Coronary artery (tissue), 2 donors: Measurements from ENCODE around the gene TENT4B.

ENCODE experiments used
- DNase-seq: peaks from one replicate; pipeline ENCODE4 v3.0.0-alpha.2; 2017; ENCODE audit warnings: low spot score
- H3K27ac ChIP-seq, 2 donors: fragments of 200-600 bp; sonication (generic); one replicate each; pipeline ENCODE4 v1.5.1; 2016 to 2019
- H3K4me3 ChIP-seq: fragments of 200-600 bp; sonication (generic); 2 replicates; pipeline ENCODE4 v1.5.1; 2016; ENCODE audit warnings: mild to moderate bottlenecking, moderate library complexity
- TF ChIP-seq, protein P1 (sequence below): fragments of 200-600 bp; sonication (generic); IDR thresholded peaks from one replicate; pipeline ENCODE4 v1.5.1; 2019; ENCODE audit warnings: antibody characterized with exemption

TENT4B gene

DNA sequence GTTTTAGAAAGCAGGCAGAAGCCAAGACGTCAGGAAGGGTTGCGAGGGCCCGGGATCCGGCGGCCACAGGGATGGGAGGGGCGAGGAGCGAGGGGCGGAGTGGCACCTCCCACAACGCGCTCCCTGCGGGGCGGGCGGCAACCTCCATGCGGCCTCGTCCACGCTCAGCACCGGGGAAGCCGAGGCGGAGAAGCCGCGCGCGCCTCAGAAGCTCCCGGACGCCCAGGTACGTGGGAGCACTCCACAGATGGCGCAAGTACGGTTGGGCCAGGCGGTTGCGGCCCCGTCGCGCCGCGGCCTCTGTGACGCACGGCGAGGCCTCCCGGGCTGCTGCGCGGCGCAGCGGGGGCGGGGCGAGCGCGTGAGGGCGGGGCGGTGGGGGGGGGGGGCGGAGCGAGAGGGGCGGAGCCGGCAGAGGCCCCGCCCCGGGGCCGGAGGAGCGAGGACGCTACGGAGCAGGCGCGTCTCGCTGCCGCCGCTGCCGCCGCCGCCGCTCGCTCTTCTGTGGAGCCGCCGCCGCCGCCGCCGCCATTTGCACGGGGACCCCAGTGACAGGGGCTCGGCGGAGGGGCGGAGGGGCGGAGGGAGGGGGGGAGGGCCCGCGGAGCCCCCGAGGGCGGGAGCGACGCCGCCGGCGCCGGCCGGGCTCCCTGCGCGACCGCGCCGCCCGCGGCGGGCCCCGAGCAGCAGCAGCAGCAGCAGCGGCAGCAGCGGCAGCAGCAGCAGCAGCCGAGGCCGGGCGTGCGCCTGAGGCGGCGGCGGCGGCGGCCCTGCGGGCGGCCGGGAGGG, at the start of gene TENT4B:
Gene TENT4B (plus strand): TSS at position 500 of the 789 bp plus-strand sequence. CDS start 316 bp downstream, outside the sequence.
- Histone ChIP-seq H3K4me3 (peak within 1 kb of the TSS; percentile 99), H3K27ac (peak within 1 kb of the TSS; percentile 91 to 99)
- TF ChIP-seq, protein P1, sequence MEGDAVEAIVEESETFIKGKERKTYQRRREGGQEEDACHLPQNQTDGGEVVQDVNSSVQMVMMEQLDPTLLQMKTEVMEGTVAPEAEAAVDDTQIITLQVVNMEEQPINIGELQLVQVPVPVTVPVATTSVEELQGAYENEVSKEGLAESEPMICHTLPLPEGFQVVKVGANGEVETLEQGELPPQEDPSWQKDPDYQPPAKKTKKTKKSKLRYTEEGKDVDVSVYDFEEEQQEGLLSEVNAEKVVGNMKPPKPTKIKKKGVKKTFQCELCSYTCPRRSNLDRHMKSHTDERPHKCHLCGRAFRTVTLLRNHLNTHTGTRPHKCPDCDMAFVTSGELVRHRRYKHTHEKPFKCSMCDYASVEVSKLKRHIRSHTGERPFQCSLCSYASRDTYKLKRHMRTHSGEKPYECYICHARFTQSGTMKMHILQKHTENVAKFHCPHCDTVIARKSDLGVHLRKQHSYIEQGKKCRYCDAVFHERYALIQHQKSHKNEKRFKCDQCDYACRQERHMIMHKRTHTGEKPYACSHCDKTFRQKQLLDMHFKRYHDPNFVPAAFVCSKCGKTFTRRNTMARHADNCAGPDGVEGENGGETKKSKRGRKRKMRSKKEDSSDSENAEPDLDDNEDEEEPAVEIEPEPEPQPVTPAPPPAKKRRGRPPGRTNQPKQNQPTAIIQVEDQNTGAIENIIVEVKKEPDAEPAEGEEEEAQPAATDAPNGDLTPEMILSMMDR = no peak
- DNase-seq = peak; percentile 90

DNA sequence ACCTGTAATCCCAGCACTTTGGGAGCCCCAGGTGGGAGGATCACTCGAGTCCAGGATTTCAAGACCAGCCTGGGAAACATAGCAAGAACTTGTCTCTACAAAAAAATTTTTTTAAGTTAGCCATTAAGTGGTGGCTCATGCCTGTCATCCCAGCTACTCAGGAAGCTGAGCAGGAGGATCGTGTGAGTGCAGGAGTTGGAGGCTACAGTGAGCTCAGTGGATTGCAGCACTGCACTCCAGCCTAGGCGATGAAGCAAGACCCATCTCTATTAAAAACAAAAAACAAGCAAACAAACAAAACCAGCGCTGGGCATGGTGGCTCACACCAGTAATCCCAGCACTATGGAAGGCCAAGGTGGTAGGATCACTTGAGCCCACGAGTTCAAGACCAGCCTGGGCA, 49.3 kb upstream of the TENT4B start:
- TF ChIP-seq, protein P1 = no peak
- Histone ChIP-seq H3K4me3 (no peak overlapping the region), H3K27ac (no peak overlapping the region)
- DNase-seq = no peak

DNA sequence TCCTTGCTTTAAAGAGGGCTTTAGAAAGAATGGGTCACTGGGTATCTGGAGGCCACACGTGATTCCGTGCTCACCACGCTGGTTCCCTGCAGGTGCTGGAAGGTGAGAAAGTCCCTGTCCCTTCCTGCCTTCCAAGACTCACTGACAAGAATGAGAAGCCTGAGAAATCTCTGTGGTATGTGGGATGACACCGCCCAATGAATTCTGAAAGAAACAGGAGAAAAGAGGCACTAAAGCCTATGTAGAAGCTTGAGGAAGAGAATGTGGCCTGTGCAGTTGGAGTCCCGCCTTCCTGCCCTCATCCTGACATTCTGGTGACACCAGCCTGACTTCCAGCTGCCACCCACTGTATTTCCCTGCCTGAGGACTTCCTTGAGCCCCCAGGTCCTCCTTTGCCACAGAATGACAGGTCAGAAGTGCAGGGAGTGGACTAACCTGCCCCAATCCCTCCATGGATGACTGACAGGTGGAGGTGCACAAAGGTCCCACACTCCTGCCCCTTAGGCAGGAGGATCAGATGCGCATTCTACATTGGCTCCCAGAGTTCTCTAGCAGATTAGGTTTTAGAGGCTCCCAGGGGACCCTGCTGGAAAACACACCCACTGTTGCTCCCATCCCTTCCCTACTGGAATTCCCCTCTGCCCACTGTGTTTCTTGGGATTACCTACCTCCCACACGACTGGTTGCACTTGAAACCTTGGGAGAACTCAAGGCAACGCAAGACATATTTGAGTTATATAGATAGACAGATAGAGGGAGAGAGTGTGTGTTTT, 38.6 kb upstream of the TENT4B start:
- TF ChIP-seq, protein P1 = no peak
- H3K4me3 ChIP-seq = no peak overlapping the region
- no peak for DNase-seq
- H3K27ac ChIP-seq = no peak overlapping the region

DNA sequence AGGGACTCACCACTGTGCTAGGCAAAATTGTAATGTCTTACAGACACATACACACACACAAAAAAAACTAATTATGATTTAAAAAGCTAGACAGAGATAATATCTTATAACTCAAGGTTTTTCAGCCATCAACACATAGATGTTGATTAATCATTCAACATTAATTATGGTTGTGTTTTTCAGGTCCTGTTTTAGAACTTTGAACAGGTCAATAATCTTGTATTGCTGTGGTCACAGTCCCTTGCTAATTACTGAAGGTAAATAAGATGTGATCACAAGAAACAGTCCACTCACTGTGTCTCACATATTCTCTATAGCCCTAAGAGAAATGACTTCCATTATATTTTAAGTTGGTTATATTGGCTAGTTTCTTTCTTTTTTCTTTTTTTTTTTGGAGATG, 32.4 kb upstream of the TENT4B start:
- DNase-seq = no peak
- no peak overlapping the region for H3K4me3 ChIP-seq
- TF ChIP-seq, protein P1 = no peak
- no peak overlapping the region for H3K27ac ChIP-seq

DNA sequence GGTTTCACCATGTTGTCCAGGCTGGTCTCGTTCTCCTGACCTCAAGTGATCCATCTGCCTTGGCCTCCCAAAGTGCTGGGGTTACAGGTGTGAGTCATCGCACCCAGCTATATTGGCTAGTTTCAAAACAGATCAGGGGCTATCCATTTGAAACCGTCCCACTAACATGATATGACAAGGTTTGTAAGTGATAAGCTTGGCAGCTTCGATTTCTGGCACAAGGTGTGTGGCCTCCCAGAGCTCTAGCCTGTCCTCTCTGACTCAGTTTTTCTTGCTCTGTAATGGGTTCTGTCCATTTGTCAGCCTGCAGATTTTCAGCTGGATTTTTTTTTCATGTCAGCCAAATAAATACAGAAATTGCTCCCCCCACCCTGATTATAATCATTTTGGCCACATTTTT, 31.8 kb upstream of the TENT4B start:
- no peak for DNase-seq
- TF ChIP-seq, protein P1 = no peak
- no peak overlapping the region for H3K27ac ChIP-seq
- H3K4me3 ChIP-seq = no peak overlapping the region

DNA sequence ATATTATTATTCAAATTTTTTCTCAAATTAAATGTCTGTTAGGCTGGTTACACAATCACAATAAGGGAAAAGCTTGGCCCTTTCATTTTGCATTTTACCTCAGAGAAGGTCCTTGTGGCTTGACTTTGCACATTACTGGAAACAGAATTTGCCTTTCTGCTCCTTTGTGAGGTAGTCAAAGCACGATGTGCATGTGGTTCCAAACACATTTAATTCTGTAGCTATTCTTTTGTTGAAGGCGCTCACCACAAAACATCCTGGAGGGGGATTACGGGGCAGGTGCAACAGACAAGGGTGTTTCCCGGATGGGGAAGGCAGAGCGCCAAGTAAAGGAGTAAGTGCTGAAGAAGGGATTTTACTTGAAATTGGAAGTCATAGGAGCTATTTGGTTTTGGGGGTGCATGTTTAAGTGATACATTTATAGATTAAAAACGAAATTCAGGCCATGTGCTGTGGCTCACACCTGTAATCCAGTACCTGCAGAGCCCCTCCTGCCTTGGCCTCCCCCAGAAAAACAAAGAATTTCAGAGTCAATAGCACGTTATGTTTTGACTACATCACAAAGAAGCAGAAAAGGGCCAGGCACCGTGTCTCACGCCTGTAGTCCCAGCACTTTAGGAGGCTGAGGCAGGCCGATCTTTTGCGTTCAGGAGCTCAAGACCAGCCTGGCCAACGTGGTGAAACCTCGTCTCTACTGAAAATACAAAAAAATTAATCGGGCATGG, 31.2 kb upstream of the TENT4B start:
- Histone ChIP-seq H3K27ac (no peak overlapping the region), H3K4me3 (no peak overlapping the region)
- DNase-seq = no peak
- TF ChIP-seq, protein P1 = no peak
